ENCODE measurements around the gene FLT3LG.

- TF ChIP-seq CTCF (conservative IDR thresholded peaks at IDR 0.05; ENCODE audit: low read depth in 2 of 2): no peak
- no peak for TF ChIP-seq REST (IDR thresholded peaks at IDR 0.05; ENCODE audit: unreplicated experiment)
- TF ChIP-seq EZH2 (IDR thresholded peaks at IDR 0.05; ENCODE audit: low read depth, unreplicated experiment): no peak
- TF ChIP-seq JUNB (IDR thresholded peaks at IDR 0.05; ENCODE audit: unreplicated experiment): no peak
- TF ChIP-seq POLR2AphosphoS5 (IDR thresholded peaks at IDR 0.05; ENCODE audit: low read depth): no peak
- no peak for TF ChIP-seq ZNF114 (CRISPR knock-in tag; IDR thresholded peaks at IDR 0.05)
- no peak for TF ChIP-seq STAT1 (IDR thresholded peaks at IDR 0.05; ENCODE audit: unreplicated experiment)
- no peak for TF ChIP-seq EZH2phosphoT487 (IDR thresholded peaks at IDR 0.05; ENCODE audit: unreplicated experiment)
- TF ChIP-seq ZNF462 (CRISPR knock-in tag; IDR thresholded peaks at IDR 0.05): no peak
- no peak for TF ChIP-seq CREB1 (CRISPR knock-in tag; IDR thresholded peaks at IDR 0.05; ENCODE audit: low read depth)
- TF ChIP-seq ETS1 (IDR thresholded peaks at IDR 0.05): no peak
- TF ChIP-seq NANOG (IDR thresholded peaks at IDR 0.05; ENCODE audit: borderline replicate concordance): no peak
- TF ChIP-seq ZNF331 (CRISPR knock-in tag; IDR thresholded peaks at IDR 0.05; ENCODE audit: low read depth): no peak
These were observed 24.5 kb downstream of the FLT3LG start for GRCh38 chr19:49498475-49498874.
